HG03095 (cell line): ENCODE results near the gene KCNN4.
"Not testable (repeated sequence)": the region's sequence is repeated elsewhere in the genome, so short reads cannot be mapped to it uniquely, and the experiment has no call there.

Source experiments
- ATAC-seq: cut with Tn5 transposase; IDR thresholded peaks from one replicate; pipeline ENCODE4 v1.9.1; 2021; ENCODE audit warnings: moderate library complexity; ENCODE audit not compliant: unreplicated experiment

Gene KCNN4

GRCh38 chr19:43775299-43775890 is 5.4 kb downstream of the KCNN4 start:
- ATAC-seq: no peak

DNA sequence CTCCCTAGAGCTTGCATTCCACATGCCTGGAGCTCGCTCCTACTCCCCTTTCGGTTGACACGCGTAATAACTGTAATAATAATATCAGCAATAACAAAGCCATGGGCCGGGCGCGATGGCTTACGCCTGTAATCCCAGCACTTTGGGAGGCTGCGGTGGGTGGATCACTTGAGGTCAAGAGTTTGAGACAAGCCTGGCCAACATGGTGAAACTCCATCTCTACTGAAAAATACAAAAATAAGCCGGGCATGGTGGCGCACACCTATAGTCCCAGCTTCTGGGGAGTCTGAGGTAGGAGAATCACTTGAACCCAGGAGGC is 5.9 kb downstream of the KCNN4 start:
- not testable (repeated sequence) for ATAC-seq

DNA sequence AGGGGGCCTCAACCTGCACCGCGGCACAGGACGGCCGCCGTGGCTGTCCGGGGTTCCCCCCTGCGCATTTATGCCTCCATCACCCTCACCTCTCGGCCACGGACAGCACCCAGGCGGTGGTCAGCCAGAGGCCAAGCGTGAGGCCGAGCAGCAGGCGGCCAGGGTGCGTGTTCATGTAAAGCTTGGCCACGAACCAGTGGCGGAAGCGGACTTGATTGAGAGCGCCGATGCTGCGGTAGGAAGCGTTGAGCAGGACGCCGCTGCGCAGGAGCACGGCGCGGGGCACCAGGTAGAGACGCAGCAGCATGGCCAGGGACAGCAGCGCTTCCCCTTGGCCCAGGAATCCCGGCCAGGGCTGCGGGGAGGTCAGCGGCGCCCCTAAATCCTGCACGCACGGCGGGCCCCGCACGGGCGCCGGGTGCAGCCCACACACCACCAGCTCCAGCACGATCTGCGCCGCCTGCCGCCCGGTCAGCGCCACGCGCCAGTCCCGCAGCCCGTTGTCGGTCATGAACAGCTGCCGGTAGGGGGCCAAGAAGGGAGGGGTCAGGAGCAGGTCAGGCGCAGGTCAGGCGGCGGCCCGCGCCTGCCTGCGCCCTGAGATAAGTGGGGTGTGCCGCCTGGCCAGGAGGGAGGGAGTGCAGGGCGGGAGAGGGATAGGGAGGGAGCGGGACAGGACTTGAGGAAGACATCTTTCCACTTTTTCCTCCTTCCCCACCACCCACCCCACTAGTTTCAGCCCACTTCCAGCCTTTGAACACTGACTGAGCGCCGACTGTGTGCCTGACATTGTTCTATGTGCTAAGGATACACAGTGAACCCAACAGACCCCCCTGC is 6.5 kb downstream of the KCNN4 start:
- no peak for ATAC-seq

GRCh38 chr19:43773725-43774102 is 7.1 kb downstream of the KCNN4 start:
- ATAC-seq: no peak

DNA sequence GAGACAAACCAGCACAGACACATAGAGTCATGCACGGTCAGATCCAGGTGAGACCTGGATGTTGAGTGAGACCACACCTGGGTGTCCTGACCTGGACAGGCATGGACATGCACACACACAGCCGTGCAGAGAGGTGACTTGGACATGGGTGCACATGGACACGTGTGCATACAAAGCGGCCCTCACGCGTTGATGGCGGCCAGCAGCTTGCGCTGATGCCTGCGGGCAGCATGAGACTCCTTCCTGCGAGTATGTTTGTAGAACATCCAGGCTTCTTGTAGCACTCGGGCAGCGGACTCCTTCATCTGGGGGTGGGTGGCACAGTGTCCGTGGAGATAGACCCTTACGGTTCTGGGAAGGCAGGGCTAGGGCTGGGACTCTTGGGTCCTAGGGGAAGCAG is 11.5 kb downstream of the KCNN4 start:
- no peak for ATAC-seq

- no peak for ATAC-seq
These were observed 12.3 kb downstream of the KCNN4 start for GRCh38 chr19:43768273-43769050.

DNA sequence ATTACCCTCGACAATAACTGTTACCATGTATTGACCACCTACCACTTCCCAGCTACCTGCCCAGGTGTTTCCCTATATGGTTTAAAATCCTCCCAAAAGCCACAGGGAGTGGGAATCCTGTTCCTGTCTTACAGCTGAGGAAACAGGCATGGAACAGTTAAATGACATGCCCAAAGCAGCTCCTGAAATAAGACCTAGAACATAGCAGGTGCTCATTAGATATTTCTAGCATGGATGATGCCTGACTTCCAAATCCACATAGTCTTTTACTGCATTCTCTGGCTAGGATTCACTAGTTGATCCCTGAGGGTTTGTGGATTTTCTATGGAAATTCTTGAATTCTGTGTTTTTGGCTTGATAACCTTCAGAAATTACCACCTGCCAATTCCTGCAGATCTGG is 13.0 kb downstream of the KCNN4 start:
- ATAC-seq: no peak

DNA sequence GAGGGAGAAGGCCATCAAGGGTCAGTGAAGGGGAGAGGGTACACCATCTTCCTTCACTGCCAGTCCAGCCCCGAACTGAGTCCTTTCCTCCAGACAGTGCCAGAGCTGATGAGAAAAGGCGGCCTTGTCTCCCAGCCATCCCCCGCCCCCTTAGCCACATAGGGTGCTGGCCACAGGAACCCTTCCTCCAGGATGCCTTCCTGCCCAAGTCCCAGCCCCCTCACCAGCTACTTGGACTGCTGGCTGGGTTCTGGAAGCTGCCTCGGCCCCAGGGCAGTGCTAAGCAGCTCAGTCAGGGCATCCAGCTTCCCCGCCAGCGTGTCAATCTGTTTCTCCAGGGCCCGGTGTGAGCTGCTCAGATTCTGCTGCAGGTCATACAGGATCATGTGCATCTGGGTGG is 13.5 kb downstream of the KCNN4 start:
- ATAC-seq: no peak

GRCh38 chr19:43766755-43767043 is 14.1 kb downstream of the KCNN4 start:
- ATAC-seq: no peak

DNA sequence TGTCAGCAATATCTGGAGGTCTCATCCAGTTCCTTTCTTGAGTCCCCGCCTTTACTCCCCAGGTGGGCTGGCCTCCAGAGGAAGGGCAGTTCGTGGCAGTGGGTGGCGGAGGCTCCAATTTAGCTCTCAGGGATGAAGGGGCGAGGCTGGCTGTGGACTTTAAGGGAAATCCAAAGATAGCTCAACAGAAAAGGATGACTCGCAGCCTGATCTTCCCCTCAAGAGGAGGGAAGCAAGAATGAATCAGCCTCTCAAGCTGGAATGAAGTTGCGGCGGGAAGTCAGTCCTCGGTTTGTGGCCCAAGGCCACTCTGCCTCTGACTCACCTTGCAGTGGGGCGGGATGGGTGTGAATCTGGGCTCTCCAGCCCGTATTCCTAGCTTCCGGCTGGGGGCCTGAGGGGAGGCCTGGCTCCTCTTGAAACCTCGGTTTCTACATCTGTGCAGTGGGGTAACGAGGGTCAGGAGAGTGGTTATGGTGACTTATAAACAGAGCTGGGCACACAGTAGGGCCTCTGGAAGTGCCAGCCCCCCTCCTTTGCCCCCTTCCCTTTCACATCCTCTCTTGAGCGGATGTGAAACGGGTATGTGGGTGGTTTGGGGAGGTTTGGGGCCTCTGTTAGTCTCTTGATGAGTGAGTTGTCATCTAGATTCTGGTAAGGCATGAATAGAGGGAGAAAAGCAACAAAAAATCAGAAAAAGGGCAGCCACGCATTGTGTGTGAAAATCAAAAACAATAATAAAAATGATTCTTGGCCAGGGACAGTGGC is 15.5 kb downstream of the KCNN4 start:
- peak; percentile 51 for ATAC-seq

- ATAC-seq: not testable (repeated sequence)
These were observed 16.1 kb downstream of the KCNN4 start for GRCh38 chr19:43764684-43765083.

DNA sequence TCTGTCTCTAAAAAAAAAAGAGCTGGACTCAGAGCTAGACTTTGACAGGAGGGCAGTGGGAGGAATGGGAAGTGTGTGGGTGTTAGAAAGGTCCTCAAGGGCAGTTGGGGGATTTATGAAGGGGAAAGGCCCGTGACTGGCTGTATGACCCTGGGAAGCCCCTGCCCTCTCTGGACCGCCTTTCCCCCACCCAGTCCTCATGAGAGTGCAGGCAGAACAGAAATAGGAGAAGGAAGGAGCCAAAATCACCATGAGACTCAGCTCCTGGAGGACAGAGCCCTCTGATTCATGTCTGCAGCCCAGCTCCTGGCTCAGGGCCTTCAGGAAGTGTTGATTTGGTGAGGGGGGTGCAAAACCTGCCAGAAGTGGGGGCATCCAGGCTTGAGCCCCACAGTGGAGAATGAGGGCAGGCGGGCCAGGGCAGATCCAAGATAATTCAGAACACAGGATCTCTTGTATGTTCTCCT is 17.3 kb downstream of the KCNN4 start:
- ATAC-seq: no peak

- no peak for ATAC-seq
These were observed 18.0 kb downstream of the KCNN4 start for GRCh38 chr19:43762814-43763213.

- ATAC-seq: no peak
These were observed 19.8 kb downstream of the KCNN4 start for GRCh38 chr19:43760941-43761340.

DNA sequence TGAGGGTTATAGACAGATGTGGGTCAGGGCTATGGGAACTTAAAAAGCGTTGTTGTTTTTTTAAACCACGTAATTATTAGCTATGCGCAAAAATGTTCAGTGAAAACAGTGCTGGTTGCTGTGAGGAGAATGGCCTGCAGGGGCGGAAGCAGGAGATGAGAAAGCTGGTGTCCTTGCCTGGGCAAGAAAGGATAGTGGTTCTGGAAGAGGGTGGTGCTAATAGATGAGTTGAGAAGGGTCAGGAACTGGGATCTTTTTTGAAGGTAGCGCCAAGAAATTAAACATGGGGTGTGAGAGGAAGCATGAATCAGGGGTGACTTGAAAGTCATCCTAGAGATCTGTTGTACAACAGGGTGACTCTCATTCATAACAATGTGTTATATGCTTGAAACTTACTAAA is 21.3 kb downstream of the KCNN4 start:
- no peak for ATAC-seq

DNA sequence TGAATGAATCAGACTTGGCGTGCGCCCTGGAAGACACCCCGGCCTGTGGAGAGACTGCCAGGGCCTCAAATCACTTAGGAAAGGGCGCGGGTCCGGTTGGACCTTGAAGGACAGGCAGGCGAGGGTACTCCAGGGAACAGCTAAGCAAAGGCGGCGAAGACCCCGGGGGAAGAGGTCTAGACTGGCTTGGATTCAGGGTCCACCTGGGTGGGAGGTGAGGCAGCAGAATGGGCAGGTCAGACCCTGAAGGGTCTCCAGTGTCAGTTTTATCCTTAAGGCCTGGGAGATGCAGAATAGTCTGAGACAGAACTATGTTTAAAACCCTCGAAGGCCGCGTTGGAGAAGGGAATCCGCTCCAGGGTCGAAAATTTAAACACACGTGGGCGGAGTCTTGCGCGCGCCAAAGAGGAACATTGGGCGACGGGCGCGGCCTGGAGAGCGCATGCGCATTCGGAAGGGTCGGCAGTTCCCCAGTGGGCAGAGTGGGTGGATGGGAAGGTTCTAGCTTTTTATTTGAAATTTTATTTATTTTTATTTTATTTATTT is 25.4 kb downstream of the KCNN4 start:
- ATAC-seq: no peak

- ATAC-seq: peak; percentile 42
These were observed 26.1 kb downstream of the KCNN4 start, which contains the start of gene SMG9 for GRCh38 chr19:43754503-43755255. SMG9 (minus strand) TSS chr19:43754962; CDS start chr19:43750741, 4,221 bp downstream.

DNA sequence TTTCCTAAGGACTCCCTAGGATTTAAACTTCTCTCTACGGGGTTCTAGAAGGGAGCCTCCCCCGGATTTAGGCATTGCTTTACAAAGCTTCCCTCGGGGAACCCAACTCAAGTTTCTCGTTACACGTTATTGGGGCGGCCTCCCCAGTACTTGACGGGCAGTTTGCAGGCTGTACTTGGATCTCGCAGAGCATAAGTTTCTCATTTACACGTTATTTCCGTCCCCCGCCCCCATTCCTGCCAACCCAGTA is 26.6 kb downstream of the KCNN4 start:
- ATAC-seq: no peak

DNA sequence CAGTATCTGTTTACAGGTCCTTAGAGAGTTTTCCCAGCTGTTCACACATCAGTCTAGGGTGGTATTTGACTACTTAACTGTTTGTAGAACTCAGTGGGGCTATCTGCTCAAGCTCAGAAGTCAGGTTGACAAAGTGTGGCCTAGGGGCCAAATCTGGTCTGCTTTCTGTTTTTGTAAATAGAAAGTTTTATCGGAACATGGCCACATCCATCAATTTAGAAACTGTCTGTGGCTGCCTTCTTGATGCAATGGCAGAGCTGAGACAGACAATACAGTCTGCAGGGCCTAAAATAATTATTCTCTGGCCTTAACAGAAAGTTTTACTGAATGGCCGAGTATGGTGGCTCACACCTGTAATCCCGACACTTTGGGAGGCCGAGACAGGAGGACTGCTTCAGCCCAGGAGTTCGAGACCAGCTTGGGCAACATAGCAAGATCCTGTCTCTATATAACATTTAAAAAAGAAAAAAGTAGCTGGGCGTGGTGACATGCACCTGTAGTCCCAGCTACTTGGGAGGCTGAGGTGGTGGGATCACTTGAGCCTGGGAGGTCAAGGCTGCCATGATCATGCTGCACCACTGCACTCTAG is 28.4 kb downstream of the KCNN4 start:
- ATAC-seq: no peak
